ENCODE measurements around the gene FNTB.

- TF ChIP-seq CTCF (IDR thresholded peaks at IDR 0.05) (no peak), EZH2 (IDR thresholded peaks at IDR 0.05; ENCODE audit: borderline replicate concordance, insufficient read depth, low read depth, low read length, poor library complexity, severe bottlenecking) (no peak)
Measured at GRCh38 chr14:65027127-65027799, 40.6 kb downstream of the FNTB start.
